Neural cell (in vitro differentiated cells): Measurements from ENCODE around the gene RSPO4.

ENCODE experiments used
- EP300 ChIP-seq: fragments of 450-650 bp; conservative IDR thresholded peaks from 2 replicates; pipeline ENCODE4 v1.6.1; 2014; ENCODE audit warnings: antibody characterized with exemption, mild to moderate bottlenecking, moderate library complexity; ENCODE audit not compliant: poor library complexity, severe bottlenecking
- POLR2AphosphoS5 ChIP-seq: IDR thresholded peaks from 2 replicates; pipeline ENCODE4 v1.6.1; 2012

GRCh38 chr20:916825-917224 is 85.3 kb downstream of the RSPO4 start:
- TF ChIP-seq POLR2AphosphoS5, result no peak
- no peak for TF ChIP-seq EP300
